Bronchial epithelial cell (primary cell): ENCODE data around the gene PCDHA1. TPM values are rescaled to one million over a fixed set of nuclear protein-coding genes. Genes with fewer than 3 reads are reported as not detected.
A peak's percentile ranks its signal among the peaks of the same experiment; 100 is the strongest.

Experiments
- DNase-seq: peaks from one replicate; pipeline ENCODE4 v3.0.0-alpha.2; 2010; ENCODE audit warnings: low read depth
- FAIRE-seq: peaks from 2 replicates; lab custom pipeline; 2011; peaks lifted over from hg19 to GRCh38; lab: Jason Lieb, UNC
- H3K27me3 ChIP-seq: 2 replicates; pipeline ENCODE4 v1.5.1; 2011; ENCODE audit warnings: low read length; ENCODE audit not compliant: control insufficient read depth, insufficient read depth
- H3K36me3 ChIP-seq: 2 replicates; pipeline ENCODE4 v1.5.1; 2011; ENCODE audit warnings: low read length; ENCODE audit not compliant: control insufficient read depth, insufficient read depth
- H3K4me3 ChIP-seq: 2 replicates; pipeline ENCODE4 v1.5.1; 2011; ENCODE audit warnings: mild to moderate bottlenecking, low read depth, low read length, control low read depth
- CTCF ChIP-seq: IDR thresholded peaks from 2 replicates; pipeline ENCODE4 v1.5.1; 2011; ENCODE audit warnings: mild to moderate bottlenecking, moderate library complexity, low read length, control low read depth, inconsistent platforms; ENCODE audit not compliant: insufficient read depth, severe bottlenecking
- total RNA-seq: library from RNA; depleted of rRNA; stranded (reverse); fragments of >200 nt; gene quantifications from 2 replicates; pipeline ENCODE4 v1.2.1, GENCODE V29; 2014

Gene PCDHA1
- total RNA-seq, 1 donor from 2014 or later = under 0.01 TPM

GRCh38 chr5:141010047-141010793 lies 224.3 kb downstream of the PCDHA1 start:
- Histone ChIP-seq H3K4me3 (no peak overlapping the region), H3K36me3 (no peaks in the 10 kb centered on the region), H3K27me3 (no peaks in the 10 kb centered on the region)
- DNase-seq (no peak), FAIRE-seq (no peak)
- no peak for TF ChIP-seq CTCF

GRCh38 chr5:141017943-141018342 lies 232.0 kb downstream of the PCDHA1 start:
- no peak for TF ChIP-seq CTCF
- FAIRE-seq = no peak
- no peaks in the 10 kb centered on the region for H3K27me3 ChIP-seq
- no peaks in the 10 kb centered on the region for H3K36me3 ChIP-seq
- no peak overlapping the region for H3K4me3 ChIP-seq
- DNase-seq = peak; percentile 24

- Histone ChIP-seq H3K4me3 (no peak overlapping the region), H3K27me3 (no peaks in the 10 kb centered on the region), H3K36me3 (no peaks in the 10 kb centered on the region)
- DNase-seq (no peak), FAIRE-seq (no peak)
- no peak for TF ChIP-seq CTCF
These were observed 236.4 kb downstream of the PCDHA1 start for GRCh38 chr5:141022384-141022783.

- H3K4me3 ChIP-seq = no peak overlapping the region
- no peaks in the 10 kb centered on the region for H3K27me3 ChIP-seq
- TF ChIP-seq CTCF = no peak
- no peaks in the 10 kb centered on the region for H3K36me3 ChIP-seq
- DNase-seq (no peak), FAIRE-seq (no peak)
These were observed 245.1 kb downstream of the PCDHA1 start for GRCh38 chr5:141031006-141031405.

- DNase-seq = no peak
- FAIRE-seq = no peak
- Histone ChIP-seq H3K4me3 (no peak overlapping the region), H3K27me3 (no peaks in the 10 kb centered on the region), H3K36me3 (no peaks in the 10 kb centered on the region)
- no peak for TF ChIP-seq CTCF
These were observed 246.7 kb downstream of the PCDHA1 start for GRCh38 chr5:141032626-141033025.

GRCh38 chr5:141039061-141039460 lies 253.1 kb downstream of the PCDHA1 start:
- Histone ChIP-seq H3K4me3 (no peak overlapping the region), H3K36me3 (no peaks in the 10 kb centered on the region), H3K27me3 (no peaks in the 10 kb centered on the region)
- no peak for TF ChIP-seq CTCF
- DNase-seq = no peak
- FAIRE-seq = no peak
